Measurements from ENCODE around the gene PHKB. TPM values are rescaled to one million over a fixed set of nuclear protein-coding genes. Genes with fewer than 3 reads are reported as not detected.

The PHKB gene
- total RNA-seq, 1 donor from 2014 or later: 57.7 TPM

- H3K36me3 Mint-ChIP-seq (ENCODE audit: low read depth): no peaks in the 10 kb centered on the region
- no peaks in the 10 kb centered on the region for H3K27me3 Mint-ChIP-seq (ENCODE audit: low read depth)
- peaks cover 32% of the 10 kb centered on the region for H3K4me1 Mint-ChIP-seq (ENCODE audit: low read depth)
- TF ChIP-seq CTCF (IDR thresholded peaks at IDR 0.05): no peak
- H3K27ac Mint-ChIP-seq (ENCODE audit: unreplicated experiment): no peak overlapping the region
- DNase-seq (ENCODE audit: low spot score): no peak
- peaks cover 10% of the 10 kb centered on the region for H3K9me3 Mint-ChIP-seq (ENCODE audit: low read depth)
- H3K4me3 Mint-ChIP-seq (ENCODE audit: unreplicated experiment): no peak overlapping the region
Observed at GRCh38 chr16:47734081-47734857, 273.1 kb downstream of the PHKB start.

GRCh38 chr16:47734987-47735594 lies 274.0 kb downstream of the PHKB start:
- TF ChIP-seq CTCF (IDR thresholded peaks at IDR 0.05): no peak
- H3K4me1 Mint-ChIP-seq (ENCODE audit: low read depth): peaks cover 32% of the 10 kb centered on the region
- H3K36me3 Mint-ChIP-seq (ENCODE audit: low read depth): peaks cover 3% of the 10 kb centered on the region
- no peak overlapping the region for H3K4me3 Mint-ChIP-seq (ENCODE audit: unreplicated experiment)
- no peak overlapping the region for H3K27ac Mint-ChIP-seq (ENCODE audit: unreplicated experiment)
- DNase-seq (ENCODE audit: low spot score): no peak
- H3K27me3 Mint-ChIP-seq (ENCODE audit: low read depth): no peaks in the 10 kb centered on the region
- H3K9me3 Mint-ChIP-seq (ENCODE audit: low read depth): peaks cover 17% of the 10 kb centered on the region

- Mint-ChIP-seq H3K4me1 (ENCODE audit: low read depth) (peaks cover 3% of the 10 kb centered on the region), H3K36me3 (ENCODE audit: low read depth) (no peaks in the 10 kb centered on the region), H3K27me3 (ENCODE audit: low read depth) (no peaks in the 10 kb centered on the region), H3K4me3 (ENCODE audit: unreplicated experiment) (no peak overlapping the region), H3K27ac (ENCODE audit: unreplicated experiment) (no peak overlapping the region), H3K9me3 (ENCODE audit: low read depth) (no peaks in the 10 kb centered on the region)
- TF ChIP-seq CTCF (IDR thresholded peaks at IDR 0.05): no peak
- no peak for DNase-seq (ENCODE audit: low spot score)
Observed at GRCh38 chr16:47750371-47750770, 289.2 kb downstream of the PHKB start.

Other genes starting within 250 kb of the PHKB start
- 67.2 to 93.5 TPM (median 71.7 TPM) in 3 replicates for gene ITFG1, start 268 bp upstream of the PHKB start, total RNA-seq